ENCODE data around the gene ST3GAL5. TPM values are rescaled to one million over a fixed set of nuclear protein-coding genes. Genes with fewer than 3 reads are reported as not detected.

The ST3GAL5 gene
- total and polyA plus RNA-seq, 9 donors, result 25.9 to 37.5 (median 32.8) TPM

DNA sequence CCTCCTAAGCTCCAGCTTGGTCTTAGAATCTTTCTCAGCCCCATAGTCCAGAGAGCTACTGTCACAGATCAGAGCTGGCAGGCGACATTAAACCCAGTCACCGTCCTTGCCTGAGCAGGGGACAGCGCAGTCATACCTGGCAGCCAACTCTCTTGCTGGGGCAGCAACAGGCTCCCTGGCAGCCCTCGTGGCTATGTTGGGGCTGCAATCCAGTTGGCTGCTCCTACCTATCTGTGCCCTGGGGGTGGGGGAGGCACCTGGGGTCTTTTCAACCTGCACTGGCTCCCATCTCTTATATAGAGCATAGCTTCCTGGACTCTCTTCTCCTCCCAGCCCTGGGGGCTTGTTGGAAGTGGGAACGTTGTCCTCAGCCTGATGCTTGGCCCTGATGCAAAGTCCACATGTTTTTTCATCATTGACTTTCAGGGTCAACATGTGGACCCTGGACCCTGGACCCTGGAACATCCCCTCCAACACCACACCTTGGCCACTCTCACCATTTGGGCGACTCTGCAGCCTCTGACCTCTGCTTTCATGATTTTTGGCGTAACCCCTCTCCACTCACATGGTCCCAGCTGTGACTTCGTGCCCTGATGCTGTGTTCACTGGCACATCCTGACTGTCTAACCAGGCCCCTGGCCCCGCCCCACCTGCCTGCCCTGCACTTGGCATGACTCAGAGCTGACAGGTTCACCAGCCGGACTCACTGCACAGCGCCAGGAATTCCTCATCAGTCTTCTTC lies 89.4 kb downstream of the ST3GAL5 start:
- H3K36me3 ChIP-seq (ENCODE audit: control insufficient read depth, insufficient read depth, low read length), result no peaks in the 10 kb centered on the region
- H3K4me3 ChIP-seq (ENCODE audit: low read length), result no peak overlapping the region
- DNase-seq, result no peak
- peaks cover 7% of the 10 kb centered on the region for H3K27me3 ChIP-seq (ENCODE audit: control insufficient read depth, insufficient read depth, low read length)
- 80% methylated on average over 8 of the region's 11 CpGs for WGBS (ENCODE audit: insufficient coverage)
- H3K9me3 ChIP-seq (replicated peaks; ENCODE audit: control insufficient read depth, low read depth, low read length), result peaks cover 14% of the 10 kb centered on the region
- H3K4me1 ChIP-seq (ENCODE audit: control insufficient read depth, insufficient read depth, low read length), result peaks cover 32% of the 10 kb centered on the region
- H3K27ac ChIP-seq (ENCODE audit: low read length), result no peak overlapping the region

DNA sequence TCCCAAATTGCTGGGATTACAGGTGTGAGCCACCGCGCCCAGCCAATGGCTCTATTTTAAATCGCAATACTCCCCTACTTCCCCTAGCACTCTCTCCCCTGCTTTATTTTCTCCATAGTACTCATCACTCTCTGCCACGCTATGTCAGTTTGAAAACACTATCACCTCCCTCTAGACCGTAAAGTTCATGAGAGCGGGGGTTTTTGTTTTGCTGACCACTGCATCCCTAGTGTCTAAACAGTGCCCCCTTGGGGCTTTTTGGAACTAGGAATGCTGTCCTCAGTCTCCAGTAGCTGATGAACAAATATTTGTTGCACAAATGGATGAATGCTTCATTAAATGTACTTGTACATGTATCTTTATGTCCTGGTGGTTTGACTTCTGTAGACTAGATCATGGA lies 90.9 kb downstream of the ST3GAL5 start:
- peaks cover 41% of the 10 kb centered on the region for H3K4me1 ChIP-seq (ENCODE audit: control insufficient read depth, insufficient read depth, low read length)
- WGBS (ENCODE audit: insufficient coverage), result 79% methylated on average over 5 of the region's 6 CpGs
- DNase-seq, result no peak
- H3K27ac ChIP-seq (ENCODE audit: low read length), result no peak overlapping the region
- H3K27me3 ChIP-seq (ENCODE audit: control insufficient read depth, insufficient read depth, low read length), result peaks cover 4% of the 10 kb centered on the region
- no peak overlapping the region for H3K4me3 ChIP-seq (ENCODE audit: low read length)
- H3K36me3 ChIP-seq (ENCODE audit: control insufficient read depth, insufficient read depth, low read length), result no peaks in the 10 kb centered on the region
- H3K9me3 ChIP-seq (replicated peaks; ENCODE audit: control insufficient read depth, low read depth, low read length), result peaks cover 14% of the 10 kb centered on the region

DNA sequence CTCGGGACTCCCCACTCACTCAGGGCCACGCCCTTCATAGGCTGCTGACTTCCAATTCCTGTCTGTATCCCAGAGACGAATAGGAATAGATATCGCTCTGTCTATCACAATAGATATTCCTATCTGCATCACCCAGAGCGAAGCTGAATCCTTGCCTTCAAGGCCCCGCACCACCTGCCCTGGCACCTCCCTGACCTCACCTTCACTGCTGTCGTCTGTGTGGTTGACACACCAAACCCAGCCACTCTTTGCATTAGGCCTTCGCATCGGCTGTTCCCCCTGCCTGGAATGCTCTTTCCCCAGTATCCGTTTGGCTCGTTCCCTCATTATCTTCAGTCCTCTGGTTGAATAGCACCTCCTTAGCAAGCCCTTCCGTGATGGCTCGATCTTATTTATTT lies 91.5 kb downstream of the ST3GAL5 start:
- Histone ChIP-seq H3K27me3 (ENCODE audit: control insufficient read depth, insufficient read depth, low read length) (peaks cover 4% of the 10 kb centered on the region), H3K27ac (ENCODE audit: low read length) (peak overlapping the region; percentile 43), H3K9me3 (replicated peaks; ENCODE audit: control insufficient read depth, low read depth, low read length) (peaks cover 13% of the 10 kb centered on the region), H3K36me3 (ENCODE audit: control insufficient read depth, insufficient read depth, low read length) (no peaks in the 10 kb centered on the region), H3K4me1 (ENCODE audit: control insufficient read depth, insufficient read depth, low read length) (peaks cover 47% of the 10 kb centered on the region), H3K4me3 (ENCODE audit: low read length) (no peak overlapping the region)
- WGBS (ENCODE audit: insufficient coverage), result 87% methylated on average over 7 of the region's 13 CpGs
- no peak for DNase-seq

DNA sequence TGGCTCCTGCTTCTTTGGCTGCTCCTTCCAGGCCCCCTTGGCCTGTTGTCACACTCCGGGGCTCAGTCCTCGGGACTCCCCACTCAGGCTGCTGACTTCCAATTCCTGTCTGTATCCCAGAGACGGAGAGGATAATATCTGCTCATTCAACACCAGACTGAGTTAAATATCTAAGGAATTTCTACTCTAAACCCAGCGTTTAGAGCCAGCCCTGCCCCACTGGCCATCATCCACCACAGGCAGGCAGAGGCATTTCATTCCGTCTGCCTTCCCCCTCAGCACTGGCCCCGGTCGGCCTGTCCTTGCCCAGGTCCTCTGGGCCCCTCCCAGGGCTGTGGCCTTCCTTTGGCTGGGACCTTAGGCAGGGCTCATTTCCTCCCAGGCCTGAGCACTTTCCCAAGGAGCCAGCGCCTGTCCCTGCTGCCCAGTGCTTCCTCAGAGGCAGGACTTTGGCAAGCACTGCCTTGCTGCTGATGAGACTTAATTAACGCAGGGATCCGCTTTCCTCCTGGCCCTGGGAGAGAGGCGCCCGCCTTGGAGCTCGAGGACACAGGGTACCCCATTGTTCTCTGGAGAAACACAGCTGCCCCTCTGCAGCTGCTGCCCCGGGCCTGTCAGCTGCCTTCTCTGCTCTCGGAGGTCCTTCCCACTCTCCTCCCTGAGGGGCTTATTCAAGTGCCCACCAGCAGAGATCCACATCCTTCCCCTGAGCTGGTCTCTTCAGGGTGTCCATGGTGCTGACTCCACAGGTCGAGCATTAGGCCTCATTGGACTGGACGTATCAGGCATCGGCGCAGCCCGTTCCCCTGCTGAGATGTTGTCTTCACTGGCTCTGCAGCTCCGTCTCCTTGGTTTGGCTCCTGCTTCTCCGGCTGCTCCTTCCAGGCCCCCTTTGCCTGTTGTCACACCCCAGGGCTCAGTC lies 92.2 kb downstream of the ST3GAL5 start:
- H3K36me3 ChIP-seq (ENCODE audit: control insufficient read depth, insufficient read depth, low read length), result no peaks in the 10 kb centered on the region
- peaks cover 10% of the 10 kb centered on the region for H3K9me3 ChIP-seq (replicated peaks; ENCODE audit: control insufficient read depth, low read depth, low read length)
- no peak overlapping the region for H3K4me3 ChIP-seq (ENCODE audit: low read length)
- peak; percentile 77 for DNase-seq
- H3K27me3 ChIP-seq (ENCODE audit: control insufficient read depth, insufficient read depth, low read length), result peaks cover 4% of the 10 kb centered on the region
- H3K27ac ChIP-seq (ENCODE audit: low read length), result peak overlapping the region; percentile 62
- H3K4me1 ChIP-seq (ENCODE audit: control insufficient read depth, insufficient read depth, low read length), result peaks cover 54% of the 10 kb centered on the region
- 45% methylated on average over 20 of the region's 22 CpGs for WGBS (ENCODE audit: insufficient coverage)

DNA sequence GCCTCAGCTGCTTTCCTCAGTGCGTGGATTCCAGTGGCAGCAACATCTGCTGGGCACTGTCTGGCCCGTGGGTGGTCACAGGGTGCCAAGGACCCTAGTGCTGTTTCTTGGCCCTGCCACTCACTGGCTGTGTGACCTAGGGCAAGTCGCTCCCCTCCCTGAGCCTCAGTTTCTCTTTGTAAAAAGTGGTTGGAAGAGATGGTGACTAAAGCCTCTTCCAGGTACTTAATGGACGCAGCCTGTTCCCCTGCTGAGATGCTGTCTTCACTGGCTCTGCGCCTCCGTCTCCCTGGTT lies 92.8 kb downstream of the ST3GAL5 start:
- DNase-seq, result no peak
- Histone ChIP-seq H3K36me3 (ENCODE audit: control insufficient read depth, insufficient read depth, low read length) (no peaks in the 10 kb centered on the region), H3K27ac (ENCODE audit: low read length) (no peak overlapping the region), H3K4me1 (ENCODE audit: control insufficient read depth, insufficient read depth, low read length) (peaks cover 54% of the 10 kb centered on the region), H3K4me3 (ENCODE audit: low read length) (no peak overlapping the region), H3K9me3 (replicated peaks; ENCODE audit: control insufficient read depth, low read depth, low read length) (peaks cover 4% of the 10 kb centered on the region), H3K27me3 (ENCODE audit: control insufficient read depth, insufficient read depth, low read length) (peaks cover 6% of the 10 kb centered on the region)
- 56% methylated on average over 6 of the region's 6 CpGs for WGBS (ENCODE audit: insufficient coverage)

DNA sequence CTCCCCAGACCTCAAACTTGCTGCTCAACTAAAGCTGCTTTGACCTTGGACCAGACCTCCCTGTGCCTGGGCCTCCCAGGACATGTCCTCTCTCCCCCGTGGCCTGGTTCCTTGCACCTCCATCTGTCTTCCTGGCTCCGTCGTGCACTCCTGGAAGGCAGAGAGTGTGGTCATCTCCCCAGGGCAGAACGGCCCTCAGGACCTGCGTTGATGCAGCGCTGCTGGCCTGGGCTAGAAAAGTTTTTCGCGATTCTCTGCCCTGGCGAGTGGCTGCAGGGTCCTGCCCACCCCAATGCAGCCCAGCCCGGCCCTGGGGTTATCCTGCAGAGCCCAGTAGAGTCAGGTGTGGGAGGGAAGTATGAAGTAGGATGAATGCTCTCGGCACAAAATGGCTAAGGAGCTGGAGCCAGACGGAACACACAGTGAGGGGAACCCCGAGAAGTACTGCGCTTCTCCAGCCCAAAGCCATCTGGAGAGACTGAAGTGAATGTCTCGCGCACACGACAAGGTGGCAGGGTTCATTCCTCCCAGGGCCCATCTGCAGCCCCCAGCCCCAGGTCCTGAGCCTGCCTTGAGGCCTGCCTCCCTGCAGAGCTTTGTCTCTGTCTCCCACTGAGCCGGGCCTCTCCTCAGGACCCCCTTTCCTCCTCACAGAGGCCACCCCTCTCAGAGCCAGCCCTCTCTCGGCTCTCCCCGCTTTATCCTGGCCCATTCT lies 93.3 kb downstream of the ST3GAL5 start:
- H3K27me3 ChIP-seq (ENCODE audit: control insufficient read depth, insufficient read depth, low read length), result peaks cover 11% of the 10 kb centered on the region
- 60% methylated on average over 18 of the region's 20 CpGs for WGBS (ENCODE audit: insufficient coverage)
- peaks cover 58% of the 10 kb centered on the region for H3K4me1 ChIP-seq (ENCODE audit: control insufficient read depth, insufficient read depth, low read length)
- H3K4me3 ChIP-seq (ENCODE audit: low read length), result no peak overlapping the region
- no peak overlapping the region for H3K27ac ChIP-seq (ENCODE audit: low read length)
- H3K36me3 ChIP-seq (ENCODE audit: control insufficient read depth, insufficient read depth, low read length), result no peaks in the 10 kb centered on the region
- DNase-seq, result no peak
- no peaks in the 10 kb centered on the region for H3K9me3 ChIP-seq (replicated peaks; ENCODE audit: control insufficient read depth, low read depth, low read length)

DNA sequence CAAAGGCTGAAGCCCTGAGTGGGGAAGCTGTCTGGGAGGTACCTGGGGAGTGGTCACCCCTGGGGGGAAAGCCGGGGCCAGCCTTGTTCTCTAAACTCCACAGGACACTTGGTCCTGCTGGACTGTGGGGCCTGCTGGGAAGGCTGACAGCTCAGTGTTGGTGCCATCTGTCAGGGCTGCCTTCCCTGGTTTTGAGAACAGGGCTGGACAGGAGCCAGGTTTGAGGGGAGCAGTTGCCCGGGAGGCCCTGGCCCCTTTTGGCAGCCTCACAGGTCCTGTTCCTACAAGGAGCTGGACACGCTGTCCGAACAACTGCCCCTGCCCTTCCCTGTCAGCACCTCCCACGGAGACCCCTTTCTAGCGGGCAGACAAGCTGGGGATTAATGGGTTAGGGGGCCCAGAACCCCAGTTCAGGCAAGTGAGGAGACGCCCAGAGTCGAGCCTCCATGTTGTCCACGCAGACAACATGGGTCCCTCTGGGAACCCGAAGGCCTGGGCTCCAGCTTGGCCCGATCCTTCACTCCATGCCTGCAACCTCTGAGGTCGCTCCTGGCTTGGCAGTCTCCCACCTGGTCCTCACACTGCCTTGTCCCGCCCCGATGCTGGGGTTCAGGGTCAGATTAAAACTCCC lies 94.2 kb downstream of the ST3GAL5 start:
- 58% methylated on average over 12 of the region's 14 CpGs for WGBS (ENCODE audit: insufficient coverage)
- Histone ChIP-seq H3K27ac (ENCODE audit: low read length) (peak overlapping the region; percentile 76), H3K9me3 (replicated peaks; ENCODE audit: control insufficient read depth, low read depth, low read length) (no peaks in the 10 kb centered on the region), H3K27me3 (ENCODE audit: control insufficient read depth, insufficient read depth, low read length) (peaks cover 11% of the 10 kb centered on the region), H3K4me1 (ENCODE audit: control insufficient read depth, insufficient read depth, low read length) (peaks cover 63% of the 10 kb centered on the region), H3K4me3 (ENCODE audit: low read length) (no peak overlapping the region), H3K36me3 (ENCODE audit: control insufficient read depth, insufficient read depth, low read length) (no peaks in the 10 kb centered on the region)
- DNase-seq, result peak; percentile 87

DNA sequence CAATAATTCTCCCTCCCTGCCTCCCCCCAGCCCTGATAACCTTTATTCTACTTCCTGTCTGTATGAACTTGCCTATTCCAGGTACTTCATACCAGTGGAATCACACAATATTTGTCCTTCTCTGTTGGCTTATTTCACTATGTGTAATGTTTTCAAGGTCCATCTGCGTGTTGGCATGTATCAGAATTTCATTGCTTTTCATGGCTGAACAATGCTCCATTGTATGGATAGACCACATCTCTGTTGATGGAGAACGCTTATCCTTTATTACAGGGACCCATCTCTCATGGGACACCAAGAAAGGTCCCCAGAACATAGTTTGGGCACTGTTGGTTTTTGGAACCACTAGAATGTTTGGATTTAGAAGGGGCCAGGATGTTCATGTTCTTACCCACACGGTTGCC lies 94.8 kb downstream of the ST3GAL5 start:
- peaks cover 8% of the 10 kb centered on the region for H3K27me3 ChIP-seq (ENCODE audit: control insufficient read depth, insufficient read depth, low read length)
- WGBS (ENCODE audit: insufficient coverage), result 80% methylated on average over 1 of the region's 3 CpGs
- H3K4me1 ChIP-seq (ENCODE audit: control insufficient read depth, insufficient read depth, low read length), result peaks cover 63% of the 10 kb centered on the region
- no peaks in the 10 kb centered on the region for H3K9me3 ChIP-seq (replicated peaks; ENCODE audit: control insufficient read depth, low read depth, low read length)
- peak overlapping the region; percentile 73 for H3K27ac ChIP-seq (ENCODE audit: low read length)
- no peak overlapping the region for H3K4me3 ChIP-seq (ENCODE audit: low read length)
- H3K36me3 ChIP-seq (ENCODE audit: control insufficient read depth, insufficient read depth, low read length), result peaks cover 3% of the 10 kb centered on the region
- DNase-seq, result no peak

DNA sequence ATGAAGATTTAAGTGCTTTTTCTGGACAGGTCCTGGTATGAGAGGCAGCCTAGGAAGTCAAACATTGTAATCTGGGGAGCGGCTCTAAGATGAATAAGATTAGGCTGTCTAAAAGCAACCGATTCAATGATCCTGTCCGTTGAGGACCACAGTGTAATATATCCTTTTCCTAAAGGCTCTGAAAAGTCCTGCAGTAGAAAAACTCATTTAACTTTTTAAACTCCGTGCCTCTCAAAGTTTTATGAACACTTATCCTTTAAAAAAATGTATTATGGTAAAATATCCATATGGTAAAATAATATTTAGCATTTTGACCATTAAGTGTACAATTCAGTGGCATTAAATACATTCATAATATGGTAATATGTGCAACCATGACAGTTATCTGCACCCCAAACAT lies 95.2 kb downstream of the ST3GAL5 start:
- H3K9me3 ChIP-seq (replicated peaks; ENCODE audit: control insufficient read depth, low read depth, low read length), result no peaks in the 10 kb centered on the region
- peaks cover 8% of the 10 kb centered on the region for H3K27me3 ChIP-seq (ENCODE audit: control insufficient read depth, insufficient read depth, low read length)
- H3K4me1 ChIP-seq (ENCODE audit: control insufficient read depth, insufficient read depth, low read length), result peaks cover 63% of the 10 kb centered on the region
- WGBS (ENCODE audit: insufficient coverage), result 60% methylated on average over 1 of the region's 4 CpGs
- peaks cover 5% of the 10 kb centered on the region for H3K36me3 ChIP-seq (ENCODE audit: control insufficient read depth, insufficient read depth, low read length)
- no peak overlapping the region for H3K4me3 ChIP-seq (ENCODE audit: low read length)
- DNase-seq, result no peak
- no peak overlapping the region for H3K27ac ChIP-seq (ENCODE audit: low read length)

All from muscle of leg (tissue), 11 donors.